HCT116 (cell line): ENCODE measurements around the gene ZER1. TPM values are rescaled to one million over a fixed set of nuclear protein-coding genes. Genes with fewer than 3 reads are reported as not detected.

Experiments
- ATAC-seq: fragments of 200-7000 bp; cut with Tn5 transposase; 2 replicates; pipeline ENCODE4 v1.9.1; 2020; ENCODE audit warnings: mild to moderate bottlenecking, moderate library complexity
- BruUV-seq: library from RNA; stranded (reverse); fragments of 400-500 nt; replicated peaks from 2 replicates; lab custom pipeline; 2021; lab: Mats Ljungman, UMichigan
- CTCF ChIA-PET: fragments of 300-600 bp; sonication (Branson Sonifier 250); formaldehyde crosslinking; loops from one replicate; lab custom pipeline; 2021; ENCODE audit warnings: antibody characterized with exemption; lab: Charles Lee
- POLR2A ChIA-PET: fragments of 300-600, 350-600 bp; sonication (Branson Sonifier 250); formaldehyde crosslinking; loops from one replicate; lab custom pipeline; 2021; ENCODE audit warnings: antibody characterized with exemption; lab: Charles Lee
- RAD21 ChIA-PET, 2 experiments: fragments of 300-600 bp; sonication (Branson Sonifier 250); formaldehyde crosslinking; loops; one replicate each; lab custom pipeline; 2023; ENCODE audit warnings: low total read pairs in 2 of 2; ENCODE audit not compliant: uncharacterized antibody in 2 of 2, unreplicated experiment in 2 of 2, low non-redundant PET in 1 of 2; lab: Charles Lee
- DNase-seq: peaks from one replicate; pipeline ENCODE4 v3.0.0-alpha.2; 2010; ENCODE audit warnings: low read depth, low spot score
- H2AFZ ChIP-seq: fragments of 200-600 bp; shearing (Covaris generic), sonication (generic); 2 replicates; pipeline ENCODE4 v1.6.1; 2017; ENCODE audit warnings: low read depth, mixed run types, mixed read lengths, antibody characterized with exemption, low read length; ENCODE audit not compliant: poor library complexity, severe bottlenecking
- H3K27ac ChIP-seq: 2 replicates; pipeline ENCODE4 v1.5.1; 2012; ENCODE audit warnings: low read depth, low read length
- H3K27me3 ChIP-seq: fragments of 200-600 bp; sonication (generic); 2 replicates; pipeline ENCODE4 v1.6.1; 2016; ENCODE audit warnings: mixed run types, low read length, mixed read lengths; ENCODE audit not compliant: insufficient read depth
- H3K36me3 ChIP-seq, 2 experiments: fragments of 200-500 bp in 1 of 2; fragments of 200-600 bp in 1 of 2; sonication (Bioruptor generic) in 1 of 2; sonication (generic) in 1 of 2; 2 replicates each; pipeline versions ENCODE4 v1.5.1 to v1.6.1; 2014 to 2016; ENCODE audit warnings: low read length in 2 of 2, inconsistent platforms in 1 of 2, mixed read lengths in 1 of 2, mixed run types in 1 of 2; ENCODE audit not compliant: insufficient read depth in 2 of 2, control insufficient read depth in 1 of 2
- H3K4me1 ChIP-seq, 2 experiments: fragments of 200-600 bp in 1 of 2; sonication (generic) in 1 of 2; 2 replicates each; pipeline versions ENCODE4 v1.5.1 to v1.6.1; 2012 to 2017; ENCODE audit warnings: low read length in 2 of 2, inconsistent platforms in 1 of 2, mild to moderate bottlenecking in 1 of 2, mixed read lengths in 1 of 2, mixed run types in 1 of 2, moderate library complexity in 1 of 2; ENCODE audit not compliant: insufficient read depth in 2 of 2, control insufficient read depth in 1 of 2
- H3K4me2 ChIP-seq: fragments of 200-600 bp; sonication (generic); 2 replicates; pipeline ENCODE4 v1.6.1; 2017; ENCODE audit warnings: mixed run types, low read length, mixed read lengths
- H3K4me3 ChIP-seq, 2 experiments: fragments of 200-600 bp in 1 of 2; sonication (generic) in 1 of 2; replicated peaks in 1 of 2; 2 replicates each; pipeline ENCODE4 v1.5.1; 2011 to 2016; ENCODE audit warnings: low read length in 2 of 2, control low read depth in 1 of 2, low read depth in 1 of 2, mild to moderate bottlenecking in 1 of 2, mixed read lengths in 1 of 2, mixed run types in 1 of 2
- H3K79me2 ChIP-seq: fragments of 200-600 bp; sonication (generic); 2 replicates; pipeline ENCODE4 v1.6.1; 2017; ENCODE audit warnings: mild to moderate bottlenecking, mixed run types, low read length, moderate library complexity, mixed read lengths; ENCODE audit not compliant: insufficient read depth
- H3K9ac ChIP-seq: fragments of 200-600 bp; sonication (generic); 2 replicates; pipeline ENCODE4 v1.6.1; 2016; ENCODE audit warnings: low read length, mixed read lengths
- H3K9me2 ChIP-seq: fragments of 200-600 bp; sonication (generic), shearing (Covaris generic); 2 replicates; pipeline ENCODE4 v1.6.1; 2017; ENCODE audit warnings: mixed run types, mild to moderate bottlenecking, moderate library complexity; ENCODE audit not compliant: insufficient read depth
- H3K9me3 ChIP-seq, 2 experiments: fragments of 200-500 bp in 1 of 2; fragments of 200-600 bp in 1 of 2; sonication (Bioruptor generic) in 1 of 2; sonication (generic) in 1 of 2; 2 replicates each; pipeline ENCODE4 v1.6.1; 2014 to 2017; ENCODE audit warnings: low read length in 2 of 2, mixed read lengths in 2 of 2, inconsistent platforms in 1 of 2, low read depth in 1 of 2, mild to moderate bottlenecking in 1 of 2, mixed run types in 1 of 2, moderate library complexity in 1 of 2; ENCODE audit not compliant: control insufficient read depth in 1 of 2, insufficient read depth in 1 of 2
- H4K20me1 ChIP-seq: fragments of 200-600 bp; sonication (generic), shearing (Covaris generic); 2 replicates; pipeline ENCODE4 v1.6.1; 2017; ENCODE audit warnings: mixed run types, mild to moderate bottlenecking, moderate library complexity; ENCODE audit not compliant: insufficient read depth
- SIN3A ChIP-seq: IDR thresholded peaks from 2 replicates; pipeline ENCODE4 v1.6.1; 2012; ENCODE audit warnings: low read depth
- YY1 ChIP-seq: IDR thresholded peaks from 2 replicates; pipeline ENCODE4 v1.6.1; 2011; ENCODE audit warnings: low read length, low read depth, moderate library complexity, mild to moderate bottlenecking; ENCODE audit not compliant: insufficient replicate concordance; ENCODE audit errors: extremely low read depth
- intact Hi-C: fragments of 100-400 bp; cut with micrococcal nuclease; formaldehyde crosslinking; loops from 2 replicates; pipeline ENCODE4 v1.10.0; 2022
- total RNA-seq: library from RNA; stranded (reverse); gene quantifications from one replicate; pipeline ENCODE4 v1.2.1, GENCODE V29; 2021; ENCODE audit not compliant: unreplicated experiment

The ZER1 gene
- total RNA-seq, 1 experiment from 2014 or later = 18.0 TPM

- intact Hi-C loops = no loop called here
- BruUV-seq = no TSS peak
- CTCF ChIA-PET = no interaction called here
Observed at GRCh38 chr9:128750926-128751595, 20.7 kb downstream of the ZER1 start.

GRCh38 chr9:128747241-128747640 lies 24.5 kb downstream of the ZER1 start:
- Histone ChIP-seq H3K4me2 (no peak overlapping the region), H3K27ac (no peak overlapping the region), H3K79me2 (no peaks in the 10 kb centered on the region), H3K4me3 (no peak overlapping the region), H3K36me3 (no peaks in the 10 kb centered on the region), H3K27me3 (no peaks in the 10 kb centered on the region), H2AFZ (no peak overlapping the region), H4K20me1 (no peaks in the 10 kb centered on the region), H3K4me1 (no peaks in the 10 kb centered on the region), H3K9me2 (no peaks in the 10 kb centered on the region), H3K9ac (no peak overlapping the region), H3K9me3 (no peaks in the 10 kb centered on the region)
- ChIA-PET CTCF (no interaction called here), RAD21 (no interaction called here), POLR2A (no interaction called here)
- ATAC-seq = no peak
- BruUV-seq = no TSS peak
- no peak for DNase-seq
- intact Hi-C loops = no loop called here
- TF ChIP-seq SIN3A = no peak

More at GRCh38 chr9:128750926-128751595, 20.7 kb downstream of the ZER1 start:
- Histone ChIP-seq H3K4me1 (no peaks in the 10 kb centered on the region), H3K9me2 (no peaks in the 10 kb centered on the region), H3K9ac (no peak overlapping the region), H3K9me3 (no peaks in the 10 kb centered on the region), H2AFZ (no peak overlapping the region), H4K20me1 (no peaks in the 10 kb centered on the region), H3K79me2 (no peaks in the 10 kb centered on the region), H3K4me3 (no peak overlapping the region), H3K36me3 (no peaks in the 10 kb centered on the region), H3K27ac (no peak overlapping the region), H3K4me2 (no peak overlapping the region), H3K27me3 (no peaks in the 10 kb centered on the region)
- POLR2A ChIA-PET = no interaction called here
- TF ChIP-seq YY1 = no peak
- DNase-seq = no peak
- RAD21 ChIA-PET = no interaction called here
- ATAC-seq = no peak
